LoVo (cell line): ENCODE results near the gene GCN1.

Experiments
- DNase-seq: peaks from one replicate; pipeline ENCODE4 v3.0.0-alpha.2; 2016; ENCODE audit warnings: low spot score

GCN1 gene

GRCh38 chr12:120139958-120140357 lies 54.6 kb downstream of the GCN1 start:
- DNase-seq = no peak

- DNase-seq = no peak
Observed at GRCh38 chr12:120138366-120138765, 56.1 kb downstream of the GCN1 start.

- no peak for DNase-seq
Observed at GRCh38 chr12:120137833-120138232, 56.7 kb downstream of the GCN1 start.

GRCh38 chr12:120136093-120136770 lies 58.3 kb downstream of the GCN1 start:
- no peak for DNase-seq

GRCh38 chr12:120134307-120134980 lies 60.1 kb downstream of the GCN1 start:
- DNase-seq = no peak

GRCh38 chr12:120132863-120133385 lies 61.6 kb downstream of the GCN1 start:
- no peak for DNase-seq

GRCh38 chr12:120132054-120132836 lies 62.3 kb downstream of the GCN1 start:
- no peak for DNase-seq

GRCh38 chr12:120131116-120131515 lies 63.4 kb downstream of the GCN1 start:
- no peak for DNase-seq

GRCh38 chr12:120130011-120130410 lies 64.5 kb downstream of the GCN1 start:
- DNase-seq = no peak

- no peak for DNase-seq
Observed at GRCh38 chr12:120126635-120127005, 67.9 kb downstream of the GCN1 start.

- no peak for DNase-seq
Observed at GRCh38 chr12:120125792-120126634, 68.5 kb downstream of the GCN1 start.

- no peak for DNase-seq
Observed at GRCh38 chr12:120125029-120125428, 69.5 kb downstream of the GCN1 start.

GRCh38 chr12:120121766-120122293 lies 72.7 kb downstream of the GCN1 start:
- no peak for DNase-seq

GRCh38 chr12:120121343-120121742 lies 73.2 kb downstream of the GCN1 start:
- no peak for DNase-seq

GRCh38 chr12:120119271-120119973 lies 75.1 kb downstream of the GCN1 start:
- DNase-seq = no peak

- no peak for DNase-seq
Observed at GRCh38 chr12:120118321-120119061, 76.0 kb downstream of the GCN1 start.

GRCh38 chr12:120117961-120118320 lies 76.6 kb downstream of the GCN1 start:
- DNase-seq = no peak

- DNase-seq = peak; percentile 97
Observed at GRCh38 chr12:120116792-120117651, 77.5 kb downstream of the GCN1 start.

- no peak for DNase-seq
Observed at GRCh38 chr12:120116441-120116791, 78.1 kb downstream of the GCN1 start, which contains the start of gene RAB35. Gene RAB35 (minus strand): TSS chr12:120116753. CDS start chr12:120116650, 103 bp downstream.
